Stimulated activated CD4-positive, alpha-beta T cell treated with anti-CD3 and anti-CD28 coated beads, Interleukin-1b, Interleukin-23, amount 100 ng/mL, for 24 hours (primary cell): ENCODE measurements around the gene SLCO4A1.
A peak's percentile ranks its signal among the peaks of the same experiment; 100 is the strongest.

ENCODE experiments used
- DNase-seq, 4 experiments: peaks; one replicate each; pipeline ENCODE4 v3.0.0-alpha.2; 2020; ENCODE audit warnings: low read depth in 4 of 4, low spot score in 1 of 4

SLCO4A1 gene

GRCh38 chr20:62606016-62606415 is 36.3 kb upstream of the SLCO4A1 start:
- DNase-seq, result no peak

- no peak for DNase-seq
Measured at GRCh38 chr20:62606551-62607201, 35.6 kb upstream of the SLCO4A1 start.

- DNase-seq, result no peak
Measured at GRCh38 chr20:62607366-62608217, 34.7 kb upstream of the SLCO4A1 start.

GRCh38 chr20:62608218-62608565 is 34.1 kb upstream of the SLCO4A1 start:
- DNase-seq, result no peak

- DNase-seq, result no peak
Measured at GRCh38 chr20:62609279-62609720, 33.0 kb upstream of the SLCO4A1 start.

- DNase-seq, result no peak
Measured at GRCh38 chr20:62609811-62610757, 32.2 kb upstream of the SLCO4A1 start.

GRCh38 chr20:62611012-62611411 is 31.3 kb upstream of the SLCO4A1 start:
- no peak for DNase-seq

GRCh38 chr20:62611819-62612218 is 30.5 kb upstream of the SLCO4A1 start:
- DNase-seq, result no peak

- no peak for DNase-seq
Measured at GRCh38 chr20:62614085-62614960, 28.0 kb upstream of the SLCO4A1 start.

- no peak for DNase-seq
Measured at GRCh38 chr20:62614961-62615680, 27.2 kb upstream of the SLCO4A1 start.

GRCh38 chr20:62615750-62616251 is 26.5 kb upstream of the SLCO4A1 start:
- no peak for DNase-seq

GRCh38 chr20:62616728-62617621 is 25.3 kb upstream of the SLCO4A1 start:
- DNase-seq, result peak; percentile 35 to 70 (median 49)

- DNase-seq, result peak in 1 of 4 experiments; percentile 37
Measured at GRCh38 chr20:62617711-62618483, 24.4 kb upstream of the SLCO4A1 start.

- DNase-seq, result no peak
Measured at GRCh38 chr20:62618611-62619529, 23.4 kb upstream of the SLCO4A1 start.

- no peak for DNase-seq
Measured at GRCh38 chr20:62620625-62621024, 21.7 kb upstream of the SLCO4A1 start.

- no peak for DNase-seq
Measured at GRCh38 chr20:62621251-62622110, 20.8 kb upstream of the SLCO4A1 start.
